Nephron (organoid): ENCODE results near the gene PPP1R3D.

ENCODE experiments used
- H3K27ac Mint-ChIP-seq, 3 experiments: 2 replicates each; pipeline ENCODE4 v1.8.0; 2020; ENCODE audit warnings: mixed read lengths in 3 of 3, mild to moderate bottlenecking in 2 of 3, moderate library complexity in 1 of 3
- H3K27me3 Mint-ChIP-seq: 2 replicates; pipeline ENCODE4 v1.8.0; 2021; ENCODE audit warnings: low read depth, mild to moderate bottlenecking, moderate library complexity, mixed read lengths
- H3K36me3 Mint-ChIP-seq: 2 replicates; pipeline ENCODE4 v1.8.0; 2020; ENCODE audit warnings: low read depth, mixed read lengths
- H3K4me1 Mint-ChIP-seq: 2 replicates; pipeline ENCODE4 v1.8.0; 2020; ENCODE audit warnings: mixed read lengths
- H3K4me3 Mint-ChIP-seq, 3 experiments: 2 replicates each; pipeline ENCODE4 v1.8.0; 2020; ENCODE audit warnings: mild to moderate bottlenecking in 3 of 3, mixed read lengths in 3 of 3, moderate library complexity in 2 of 3
- H3K9me3 Mint-ChIP-seq: 2 replicates; pipeline ENCODE4 v1.8.0; 2020; ENCODE audit warnings: mixed read lengths
- CTCF ChIP-seq, 3 experiments: fragments of 200-600 bp; sonication (generic); IDR thresholded peaks; one replicate each; pipeline ENCODE4 v1.5.0; 2021; ENCODE audit warnings: antibody characterized with exemption in 3 of 3; ENCODE audit not compliant: unreplicated experiment in 3 of 3

The PPP1R3D gene

GRCh38 chr20:59940129-59940955 is at the start of gene PPP1R3D, which contains the start of gene FAM217B:
TSS of gene PPP1R3D (minus strand) at chr20:59940305. CDS start at chr20:59939931, 374 bp downstream.
TSS of gene FAM217B (plus strand) at chr20:59940389. CDS start at chr20:59943944, 3,555 bp downstream.
- H3K4me3 Mint-ChIP-seq = peak within 1 kb of the TSS; percentile 94 to 98 (median 97)
- peak in 1 of 3 experiments; percentile 34 for TF ChIP-seq CTCF (IDR thresholded peaks at IDR 0.05; ENCODE audit: unreplicated experiment in 3 of 3)
- H3K27ac Mint-ChIP-seq = peak within 1 kb of the TSS; percentile 97 to 100 (median 100)
- peaks cover 12% of the 10 kb centered on the region for H3K27me3 Mint-ChIP-seq
- no peaks in the 10 kb centered on the region for H3K9me3 Mint-ChIP-seq
- peaks cover 16% of the 10 kb centered on the region for H3K36me3 Mint-ChIP-seq
- H3K4me1 Mint-ChIP-seq = peaks cover 59% of the 10 kb centered on the region

DNA sequence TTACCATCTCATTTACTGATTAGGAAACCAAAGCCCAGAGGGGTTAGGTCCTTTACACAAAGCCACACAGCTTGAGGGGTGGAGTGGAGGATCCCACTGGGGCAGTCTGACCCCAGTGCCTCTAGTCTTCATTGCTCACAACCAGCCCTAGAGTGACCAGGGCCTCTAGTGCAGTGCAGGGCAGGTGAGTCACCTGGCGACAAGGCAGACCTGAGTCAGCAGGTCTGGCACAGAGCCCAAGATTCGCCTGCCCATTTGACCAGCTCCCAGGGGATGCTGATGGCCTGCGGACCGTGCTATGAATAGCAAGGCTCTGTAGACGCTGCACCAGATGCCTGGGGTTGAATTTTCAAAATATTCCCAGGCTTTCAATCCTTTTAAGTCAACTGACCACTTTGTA is 48.0 kb upstream of the PPP1R3D start:
- Mint-ChIP-seq H3K27me3 (peaks cover 13% of the 10 kb centered on the region), H3K36me3 (no peaks in the 10 kb centered on the region), H3K4me1 (peaks cover 4% of the 10 kb centered on the region), H3K9me3 (no peaks in the 10 kb centered on the region), H3K4me3 (no peak overlapping the region), H3K27ac (no peak overlapping the region)
- TF ChIP-seq CTCF (IDR thresholded peaks at IDR 0.05; ENCODE audit: unreplicated experiment in 3 of 3) = no peak

DNA sequence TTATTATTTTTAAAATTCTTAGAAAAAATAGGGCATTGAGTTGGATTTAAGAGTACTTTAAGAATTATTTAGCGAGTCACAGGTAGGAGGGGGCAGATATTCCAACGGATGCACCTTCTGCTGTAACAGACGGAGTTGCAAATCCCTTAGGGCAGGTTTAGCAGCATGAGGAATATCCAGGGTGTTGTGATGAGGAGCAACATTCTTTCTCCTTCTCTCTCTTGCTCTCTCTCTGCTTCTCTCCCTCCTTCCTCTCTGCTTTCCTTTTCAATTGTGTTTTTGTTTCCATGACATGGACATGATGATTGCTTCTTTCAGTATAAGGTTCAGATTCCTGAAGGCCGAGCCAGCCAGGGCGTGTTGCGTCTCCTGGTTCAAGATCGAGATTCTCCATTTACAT is 47.0 kb upstream of the PPP1R3D start:
- H3K4me1 Mint-ChIP-seq = no peaks in the 10 kb centered on the region
- no peak for TF ChIP-seq CTCF (IDR thresholded peaks at IDR 0.05; ENCODE audit: unreplicated experiment in 3 of 3)
- H3K4me3 Mint-ChIP-seq = no peak overlapping the region
- no peak overlapping the region for H3K27ac Mint-ChIP-seq
- H3K27me3 Mint-ChIP-seq = peaks cover 9% of the 10 kb centered on the region
- peaks cover 1% of the 10 kb centered on the region for H3K9me3 Mint-ChIP-seq
- no peaks in the 10 kb centered on the region for H3K36me3 Mint-ChIP-seq

GRCh38 chr20:59985864-59986263 is 45.8 kb upstream of the PPP1R3D start:
- Mint-ChIP-seq H3K36me3 (no peaks in the 10 kb centered on the region), H3K4me1 (no peaks in the 10 kb centered on the region), H3K4me3 (no peak overlapping the region), H3K9me3 (peaks cover 4% of the 10 kb centered on the region), H3K27ac (no peak overlapping the region), H3K27me3 (peaks cover 9% of the 10 kb centered on the region)
- TF ChIP-seq CTCF (IDR thresholded peaks at IDR 0.05; ENCODE audit: unreplicated experiment in 3 of 3) = no peak

- no peak overlapping the region for H3K4me3 Mint-ChIP-seq
- no peak for TF ChIP-seq CTCF (IDR thresholded peaks at IDR 0.05; ENCODE audit: unreplicated experiment in 3 of 3)
- no peak overlapping the region for H3K27ac Mint-ChIP-seq
These were observed 45.1 kb upstream of the PPP1R3D start for GRCh38 chr20:59985164-59985563.

GRCh38 chr20:59984541-59984940 is 44.4 kb upstream of the PPP1R3D start:
- Mint-ChIP-seq H3K36me3 (no peaks in the 10 kb centered on the region), H3K9me3 (peaks cover 7% of the 10 kb centered on the region), H3K27ac (no peak overlapping the region), H3K4me1 (no peaks in the 10 kb centered on the region), H3K27me3 (peaks cover 4% of the 10 kb centered on the region), H3K4me3 (no peak overlapping the region)
- TF ChIP-seq CTCF (IDR thresholded peaks at IDR 0.05; ENCODE audit: unreplicated experiment in 3 of 3) = no peak

More at GRCh38 chr20:59985164-59985563, 45.1 kb upstream of the PPP1R3D start:
- H3K4me1 Mint-ChIP-seq = no peaks in the 10 kb centered on the region
- peaks cover 7% of the 10 kb centered on the region for H3K27me3 Mint-ChIP-seq
- no peaks in the 10 kb centered on the region for H3K36me3 Mint-ChIP-seq
- peaks cover 7% of the 10 kb centered on the region for H3K9me3 Mint-ChIP-seq
